B cell (primary cell): Measurements from ENCODE around the gene IPO4. TPM values are rescaled to one million over a fixed set of nuclear protein-coding genes. Genes with fewer than 3 reads are reported as not detected.

Experiments used
- ATAC-seq: fragments of 200-7000 bp; cut with Tn5 transposase; one replicate; pipeline ENCODE4 v1.10.0; 2021; ENCODE audit warnings: low read depth, mild to moderate bottlenecking, moderate number of reproducible peaks, moderate library complexity
- CTCF ChIA-PET: fragments of 350-600 bp; sonication (Branson Sonifier 250); formaldehyde crosslinking; loops from one replicate; lab custom pipeline; 2021; ENCODE audit warnings: antibody characterized with exemption, inconsistent platforms; lab: Charles Lee
- POLR2A ChIA-PET: fragments of 350-600 bp; sonication (Branson Sonifier 250); formaldehyde crosslinking; loops from one replicate; lab custom pipeline; 2021; ENCODE audit warnings: antibody characterized with exemption; lab: Charles Lee
- DNase-seq: peaks from one replicate; pipeline ENCODE4 v3.0.0; 2013
- H2AFZ ChIP-seq: 2 replicates; pipeline ENCODE4 v1.6.1; 2012; ENCODE audit warnings: mild to moderate bottlenecking, low read depth, low read length; ENCODE audit not compliant: insufficient read depth, poor library complexity, severe bottlenecking
- H3K27ac ChIP-seq, 2 donors: 1 replicate in 1 of 2; 2 replicates in 1 of 2; pipeline ENCODE4 v1.5.1; 2012 to 2013; ENCODE audit warnings: low read length in 2 of 2, mild to moderate bottlenecking in 2 of 2, moderate library complexity in 1 of 2
- H3K27me3 ChIP-seq, 4 experiments: fragments of 200-600 bp in 1 of 4; sonication (generic) in 1 of 4; replicated peaks in 1 of 4; 1 replicate in 2 of 4; 2 replicates in 2 of 4; pipeline versions ENCODE4 v1.6.1 to v1.7.0; 2013 to 2016; ENCODE audit warnings: low read length in 3 of 4, mild to moderate bottlenecking in 2 of 4, mixed read lengths in 1 of 4, moderate library complexity in 1 of 4; ENCODE audit not compliant: insufficient read depth in 4 of 4, control insufficient read depth in 3 of 4; ENCODE audit errors: control extremely low read depth in 1 of 4
- H3K36me3 ChIP-seq, 2 experiments: replicated peaks in 1 of 2; 1 replicate in 1 of 2; 2 replicates in 1 of 2; pipeline versions ENCODE4 v1.6.1 to v1.7.1; 2013; ENCODE audit warnings: low read length in 1 of 2; ENCODE audit not compliant: insufficient read depth in 2 of 2, control insufficient read depth in 1 of 2; ENCODE audit errors: control extremely low read depth in 1 of 2, extremely low read depth in 1 of 2
- H3K4me1 ChIP-seq, 2 donors: fragments of 200-600 bp in 1 of 2; sonication (generic) in 1 of 2; 1 replicate in 1 of 2; 2 replicates in 1 of 2; pipeline versions ENCODE4 v1.5.1 to v1.6.1; 2013 to 2017; ENCODE audit warnings: low read length in 2 of 2; ENCODE audit not compliant: control insufficient read depth in 2 of 2, insufficient read depth in 2 of 2
- H3K4me2 ChIP-seq: replicated peaks from 2 replicates; pipeline ENCODE3; 2012; ENCODE audit warnings: mild to moderate bottlenecking, low read depth, low read length; ENCODE audit not compliant: poor library complexity, severe bottlenecking
- H3K4me3 ChIP-seq, 5 experiments: fragments of 200-600 bp in 1 of 5; sonication (generic) in 1 of 5; 1 replicate in 3 of 5; 2 replicates in 2 of 5; pipeline versions ENCODE4 v1.5.1 to v1.7.0; 2011 to 2016; ENCODE audit warnings: low read length in 4 of 5, mild to moderate bottlenecking in 4 of 5, low read depth in 2 of 5, control low read depth in 1 of 5, moderate library complexity in 1 of 5; ENCODE audit not compliant: insufficient read depth in 1 of 5; ENCODE audit errors: control extremely low read depth in 1 of 5, extremely low read depth in 1 of 5
- H3K79me2 ChIP-seq: fragments of 200-600 bp; sonication (generic); one replicate; pipeline ENCODE4 v1.6.0; 2016; ENCODE audit warnings: low read length; ENCODE audit not compliant: control insufficient read depth, insufficient read depth
- H3K9ac ChIP-seq: fragments of 200-600 bp; sonication (generic); 2 replicates; pipeline ENCODE4 v1.6.1; 2017; ENCODE audit warnings: mild to moderate bottlenecking, low read length, moderate library complexity
- H3K9me3 ChIP-seq, 3 donors: one replicate each; pipeline versions ENCODE4 v1.6.1 to v1.7.1; 2013; ENCODE audit warnings: low read length in 2 of 3; ENCODE audit not compliant: control insufficient read depth in 2 of 3, insufficient read depth in 1 of 3; ENCODE audit errors: control extremely low read depth in 1 of 3
- H4K20me1 ChIP-seq: 2 replicates; pipeline ENCODE4 v1.6.0; 2012; ENCODE audit warnings: mild to moderate bottlenecking, low read length; ENCODE audit not compliant: insufficient read depth, control insufficient read depth, poor library complexity, severe bottlenecking
- H3K27ac Mint-ChIP-seq: one replicate; pipeline ENCODE4 v1.8.0; 2021; ENCODE audit warnings: mixed read lengths
- H3K27me3 Mint-ChIP-seq: one replicate; pipeline ENCODE4 v1.8.0; 2021; ENCODE audit warnings: mixed read lengths
- H3K4me1 Mint-ChIP-seq: one replicate; pipeline ENCODE4 v1.8.0; 2021; ENCODE audit warnings: mixed read lengths
- H3K4me3 Mint-ChIP-seq: one replicate; pipeline ENCODE4 v1.8.0; 2021; ENCODE audit warnings: mixed read lengths
- H3K9me3 Mint-ChIP-seq: one replicate; pipeline ENCODE4 v1.8.0; 2022; ENCODE audit warnings: mixed read lengths; ENCODE audit not compliant: insufficient read depth
- EZH2 ChIP-seq: IDR thresholded peaks from 2 replicates; pipeline ENCODE4 v1.6.1; 2012; ENCODE audit warnings: borderline replicate concordance, low read depth, mild to moderate bottlenecking, moderate library complexity, low read length; ENCODE audit not compliant: insufficient read depth, poor library complexity, severe bottlenecking
- WGBS: methylation state at CpG from one replicate; pipeline ENCODE4 v1.1.5; 2013; ENCODE audit warnings: missing lambda C conversion rate; ENCODE audit not compliant: insufficient coverage; 5-methylcytosine and 5-hydroxymethylcytosine counted together
- intact Hi-C: fragments of 100-400 bp; cut with micrococcal nuclease; formaldehyde crosslinking; loops from one replicate; pipeline ENCODE4 v1.10.0; 2022
- polyA plus RNA-seq: library from polyadenylated mRNA; depleted of rRNA; stranded (reverse); fragments of >200 nt; gene quantifications from 2 replicates; pipeline ENCODE4 v1.2.3, GENCODE V29; 2012
- total RNA-seq, 2 donors: library from RNA; stranded (reverse); fragments of 120-200 nt in 1 of 2; gene quantifications; 1 replicate in 1 of 2; 2 replicates in 1 of 2; pipeline versions ENCODE4 v1.2.3 to v1.2.4, GENCODE V29; 2013 to 2022
- TF ChIP-seq, protein P1 (sequence below): fragments of 200-600 bp; IDR thresholded peaks from one replicate; pipeline ENCODE4 v1.8.0; 2022; ENCODE audit warnings: antibody characterized with exemption, mild to moderate bottlenecking

IPO4 gene
- total and polyA plus RNA-seq, 2 donors (not counting 1 experiment from before 2014, with no cell fraction given): 28.3 to 35.0 TPM

DNA sequence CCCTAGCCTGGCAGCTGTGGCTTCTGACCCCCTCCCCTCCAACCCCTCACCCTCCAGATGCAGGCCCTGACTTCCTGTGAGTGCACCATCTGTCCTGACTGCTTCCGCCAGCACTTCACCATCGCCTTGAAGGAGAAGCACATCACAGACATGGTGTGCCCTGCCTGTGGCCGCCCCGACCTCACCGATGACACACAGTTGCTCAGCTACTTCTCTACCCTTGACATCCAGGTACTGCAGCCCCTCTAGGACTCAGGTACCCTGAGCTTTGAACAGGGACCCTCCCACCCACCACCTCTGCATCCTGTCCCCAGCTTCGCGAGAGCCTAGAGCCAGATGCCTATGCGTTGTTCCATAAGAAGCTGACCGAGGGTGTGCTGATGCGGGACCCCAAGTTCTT lies 33.5 kb downstream of the IPO4 start:
- 97% methylated on average over 9 of the region's 10 CpGs for WGBS
- TF ChIP-seq, protein P1, sequence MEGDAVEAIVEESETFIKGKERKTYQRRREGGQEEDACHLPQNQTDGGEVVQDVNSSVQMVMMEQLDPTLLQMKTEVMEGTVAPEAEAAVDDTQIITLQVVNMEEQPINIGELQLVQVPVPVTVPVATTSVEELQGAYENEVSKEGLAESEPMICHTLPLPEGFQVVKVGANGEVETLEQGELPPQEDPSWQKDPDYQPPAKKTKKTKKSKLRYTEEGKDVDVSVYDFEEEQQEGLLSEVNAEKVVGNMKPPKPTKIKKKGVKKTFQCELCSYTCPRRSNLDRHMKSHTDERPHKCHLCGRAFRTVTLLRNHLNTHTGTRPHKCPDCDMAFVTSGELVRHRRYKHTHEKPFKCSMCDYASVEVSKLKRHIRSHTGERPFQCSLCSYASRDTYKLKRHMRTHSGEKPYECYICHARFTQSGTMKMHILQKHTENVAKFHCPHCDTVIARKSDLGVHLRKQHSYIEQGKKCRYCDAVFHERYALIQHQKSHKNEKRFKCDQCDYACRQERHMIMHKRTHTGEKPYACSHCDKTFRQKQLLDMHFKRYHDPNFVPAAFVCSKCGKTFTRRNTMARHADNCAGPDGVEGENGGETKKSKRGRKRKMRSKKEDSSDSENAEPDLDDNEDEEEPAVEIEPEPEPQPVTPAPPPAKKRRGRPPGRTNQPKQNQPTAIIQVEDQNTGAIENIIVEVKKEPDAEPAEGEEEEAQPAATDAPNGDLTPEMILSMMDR: no peak
- TF ChIP-seq EZH2: no peak
- ATAC-seq: no peak
- no peak overlapping the region for H3K4me2 ChIP-seq
- no peak for DNase-seq
- H3K4me1 Mint-ChIP-seq: peaks cover 4% of the 10 kb centered on the region
- H3K4me1 ChIP-seq: peaks cover 0 to 3% of the 10 kb centered on the region in 2 donors
- no peak overlapping the region for H3K27ac ChIP-seq
- no peak overlapping the region for H3K4me3 ChIP-seq
- POLR2A ChIA-PET: interaction anchor here (0.5 kb wide), 1 partner anchor 60 kb away, joined by 3 read pairs; no protein-coding TSS in a partner anchor
- H2AFZ ChIP-seq: no peak overlapping the region
- H3K9ac ChIP-seq: no peak overlapping the region
- CTCF ChIA-PET: interaction anchor here (0.6 to 2.1 kb wide), 4 partner anchors 9 to 152 kb away, joined by 3 to 6 read pairs (median 4); partner anchors contain the start of gene CIDEB
- no peaks in the 10 kb centered on the region for H3K27me3 ChIP-seq
- H3K36me3 ChIP-seq: peaks cover 6 to 68% of the 10 kb centered on the region in 2 experiments
- H3K9me3 Mint-ChIP-seq: no peaks in the 10 kb centered on the region
- H3K79me2 ChIP-seq: peaks cover 38% of the 10 kb centered on the region
- no peak overlapping the region for H3K4me3 Mint-ChIP-seq
- H3K9me3 ChIP-seq: no peaks in the 10 kb centered on the region
- no peaks in the 10 kb centered on the region for H3K27me3 Mint-ChIP-seq
- no peak overlapping the region for H3K27ac Mint-ChIP-seq
- intact Hi-C loops: no loop called here
- H4K20me1 ChIP-seq: peaks cover 17% of the 10 kb centered on the region

DNA sequence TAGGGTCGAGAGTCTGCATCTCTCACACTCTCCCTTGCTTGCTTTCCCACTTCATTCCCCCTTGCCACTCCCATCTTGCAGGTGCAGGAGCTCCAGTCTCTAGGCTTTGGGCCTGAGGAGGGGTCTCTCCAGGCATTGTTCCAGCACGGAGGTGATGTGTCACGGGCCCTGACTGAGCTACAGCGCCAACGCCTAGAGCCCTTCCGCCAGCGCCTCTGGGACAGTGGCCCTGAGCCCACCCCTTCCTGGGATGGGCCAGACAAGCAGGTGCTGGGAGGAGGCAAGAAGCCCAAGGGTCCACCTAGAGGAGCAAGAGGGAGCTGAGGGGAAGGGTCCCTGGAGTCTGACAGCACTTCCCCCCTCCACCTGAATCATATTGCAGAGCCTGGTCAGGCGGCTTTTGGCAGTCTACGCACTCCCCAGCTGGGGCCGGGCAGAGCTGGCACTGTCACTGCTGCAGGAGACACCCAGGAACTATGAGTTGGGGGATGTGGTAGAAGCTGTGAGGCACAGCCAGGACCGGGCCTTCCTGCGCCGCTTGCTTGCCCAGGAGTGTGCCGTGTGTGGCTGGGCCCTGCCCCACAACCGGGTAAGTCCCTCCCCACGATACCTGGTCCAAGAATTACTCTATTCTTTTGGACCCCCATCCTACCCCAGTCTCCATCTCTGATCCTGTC lies 37.1 kb downstream of the IPO4 start:
- Histone ChIP-seq H3K27me3 (no peaks in the 10 kb centered on the region), H3K4me1 (peaks cover 9 to 18% of the 10 kb centered on the region in 2 donors), H4K20me1 (peaks cover 37% of the 10 kb centered on the region), H3K9ac (no peak overlapping the region), H3K27ac (no peak overlapping the region), H3K36me3 (peaks cover 5 to 60% of the 10 kb centered on the region in 2 experiments), H3K79me2 (peaks cover 63% of the 10 kb centered on the region), H3K9me3 (no peaks in the 10 kb centered on the region), H2AFZ (no peak overlapping the region), H3K4me2 (no peak overlapping the region), H3K4me3 (no peak overlapping the region)
- no peak for ATAC-seq
- no peak overlapping the region for H3K4me3 Mint-ChIP-seq
- TF ChIP-seq, protein P1: no peak
- no peak for TF ChIP-seq EZH2
- H3K27me3 Mint-ChIP-seq: no peaks in the 10 kb centered on the region
- CTCF ChIA-PET: interaction anchor here (1.0 to 2.3 kb wide), 3 partner anchors 9 to 41 kb away, joined by 5 to 11 read pairs (median 6); partner anchors contain the start of genes EMC9 and IRF9
- H3K4me1 Mint-ChIP-seq: peaks cover 29% of the 10 kb centered on the region
- 96% methylated on average over 14 of the region's 16 CpGs for WGBS
- no peak overlapping the region for H3K27ac Mint-ChIP-seq
- no peak for DNase-seq
- intact Hi-C loops: no loop called here
- no peaks in the 10 kb centered on the region for H3K9me3 Mint-ChIP-seq
- POLR2A ChIA-PET: no interaction called here
